K562 (cell line): ENCODE results near the gene RBM20. TPM values are rescaled to one million over a fixed set of nuclear protein-coding genes. Genes with fewer than 3 reads are reported as not detected.

Experiments used
- ATAC-seq: fragments of 200-7000 bp; cut with Tn5 transposase; 3 replicates; pipeline ENCODE4 v1.9.1; 2020; ENCODE audit warnings: moderate library complexity
- BruUV-seq: library from RNA; stranded (reverse); fragments of 400-500 nt; replicated peaks from 2 replicates; lab custom pipeline; 2021; lab: Mats Ljungman, UMichigan
- CTCF ChIA-PET: fragments of 300-600 bp; formaldehyde crosslinking; extraction: SDS; loops from one replicate; lab custom pipeline; 2021; ENCODE audit warnings: low intra/inter-chr PET ratio; lab: Yijun Ruan, JAX
- POLR2A ChIA-PET: fragments of 300-600, 350-650 bp; sonication (Branson Sonifier 250); formaldehyde crosslinking; extraction: SDS; loops from one replicate; lab custom pipeline; 2021; ENCODE audit warnings: antibody characterized with exemption, inconsistent platforms; lab: Yijun Ruan, JAX
- DNase-seq, 4 experiments: peaks; one replicate each; pipeline versions ENCODE4 v3.0.0 to v3.0.0-alpha.2; 2011 to 2018; ENCODE audit warnings: low spot score in 3 of 4, mixed read lengths in 3 of 4; ENCODE audit errors: extremely low read depth in 1 of 4
- FAIRE-seq: peaks from 2 replicates; lab custom pipeline; 2011; peaks lifted over from hg19 to GRCh38; lab: Jason Lieb, UNC
- H2AFZ ChIP-seq: 2 replicates; pipeline ENCODE4 v1.6.0; 2011; ENCODE audit warnings: low read depth, low read length, control low read depth, inconsistent platforms
- H3K27ac ChIP-seq: fragments of 200-600 bp; 3 replicates; pipeline ENCODE4 v1.8.0; 2011; ENCODE audit warnings: low read depth, mild to moderate bottlenecking, control low read depth, inconsistent platforms, low read length, moderate library complexity, mixed read lengths; ENCODE audit errors: extremely low read depth
- H3K27me3 ChIP-seq, 2 experiments: fragments of 300-600 bp in 1 of 2; 2 replicates in 1 of 2; 3 replicates in 1 of 2; pipeline versions ENCODE4 v1.6.0 to v1.8.0; 2011; ENCODE audit warnings: inconsistent platforms in 2 of 2, low read length in 2 of 2, mild to moderate bottlenecking in 1 of 2, mixed read lengths in 1 of 2, moderate library complexity in 1 of 2; ENCODE audit not compliant: control insufficient read depth in 2 of 2, insufficient read depth in 2 of 2
- H3K36me3 ChIP-seq: fragments of 300-600 bp; 3 replicates; pipeline ENCODE4 v1.8.0; 2011; ENCODE audit warnings: mild to moderate bottlenecking, low read length, inconsistent platforms; ENCODE audit not compliant: control insufficient read depth, insufficient read depth
- H3K4me1 ChIP-seq, 2 experiments: fragments of 200-600 bp in 1 of 2; replicated peaks in 1 of 2; 2 replicates in 1 of 2; 3 replicates in 1 of 2; pipeline versions ENCODE4 v1.5.1 to v1.8.0; 2011; ENCODE audit warnings: inconsistent platforms in 2 of 2, low read length in 2 of 2, mild to moderate bottlenecking in 1 of 2, mixed read lengths in 1 of 2, moderate library complexity in 1 of 2; ENCODE audit not compliant: control insufficient read depth in 2 of 2, insufficient read depth in 2 of 2
- H3K4me2 ChIP-seq: 2 replicates; pipeline ENCODE4 v1.6.1; 2011; ENCODE audit warnings: low read length, control low read depth, inconsistent platforms, mixed read lengths; ENCODE audit not compliant: insufficient read depth
- H3K4me3 ChIP-seq: fragments of 200-600 bp; sonication (generic), shearing (Covaris generic); 2 replicates; pipeline ENCODE4 v1.5.1; 2016; ENCODE audit warnings: control low read depth, inconsistent platforms
- H3K79me2 ChIP-seq: fragments of 200-600 bp; 3 replicates; pipeline ENCODE4 v1.8.0; 2011; ENCODE audit warnings: low read length, inconsistent platforms; ENCODE audit not compliant: control insufficient read depth, insufficient read depth
- H3K9ac ChIP-seq, 2 experiments: 2 replicates each; pipeline versions ENCODE4 v1.6.0 to v1.6.1; 2011; ENCODE audit warnings: low read depth in 2 of 2, low read length in 2 of 2, control low read depth in 1 of 2, inconsistent platforms in 1 of 2, mild to moderate bottlenecking in 1 of 2, mixed read lengths in 1 of 2; ENCODE audit not compliant: insufficient read depth in 1 of 2
- H3K9me1 ChIP-seq: one replicate; pipeline ENCODE4 v1.6.0; 2011; ENCODE audit warnings: inconsistent platforms, mild to moderate bottlenecking, low read length, moderate library complexity; ENCODE audit not compliant: control insufficient read depth, insufficient read depth
- H3K9me3 ChIP-seq: replicated peaks from 2 replicates; pipeline ENCODE4 v1.5.1; 2011; ENCODE audit warnings: low read depth, low read length, inconsistent platforms; ENCODE audit not compliant: control insufficient read depth, insufficient read depth
- H4K20me1 ChIP-seq: replicated peaks from 2 replicates; pipeline ENCODE4 v1.6.1; 2011; ENCODE audit warnings: low read length, inconsistent platforms, mixed read lengths; ENCODE audit not compliant: control insufficient read depth, insufficient read depth
- EP400 ChIP-seq: fragments of 450-650 bp; IDR thresholded peaks from 2 replicates; pipeline ENCODE4 v1.6.1; 2017; ENCODE audit warnings: antibody characterized with exemption, mild to moderate bottlenecking, moderate library complexity
- IFI16 ChIP-seq: fragments of 250-450 bp; sonication (Bioruptor Pico); IDR thresholded peaks from 2 replicates; pipeline ENCODE4 v2.1.2; 2022; ENCODE audit warnings: mild to moderate bottlenecking, inconsistent platforms
- MXI1 ChIP-seq: IDR thresholded peaks from 2 replicates; pipeline ENCODE4 v1.6.1; 2011; ENCODE audit warnings: low read depth, mild to moderate bottlenecking, improper control_type of control experiment, low read length
- NKRF ChIP-seq: fragments of 450-650 bp; IDR thresholded peaks from 2 replicates; pipeline ENCODE4 v1.6.1; 2016; ENCODE audit warnings: borderline replicate concordance
- POLR2H ChIP-seq: IDR thresholded peaks from 2 replicates; pipeline ENCODE4 v1.6.1; 2016; ENCODE audit warnings: missing genetic modification characterization, low read depth, mild to moderate bottlenecking, control low read depth, missing compliant biosample characterization, moderate library complexity
- RBFOX2 ChIP-seq: fragments of 200-400 bp; formaldehyde crosslinking; IDR thresholded peaks from 2 replicates; pipeline ENCODE4 v1.6.1; 2017; ENCODE audit warnings: low read depth, mild to moderate bottlenecking, low read length, moderate library complexity
- STAG1 ChIP-seq: sonication (generic); formaldehyde crosslinking; IDR thresholded peaks from 2 replicates; pipeline ENCODE4 v1.5.0; 2020; ENCODE audit warnings: missing genetic modification reagents, borderline replicate concordance
- YY1 ChIP-seq, 3 experiments: IDR thresholded peaks; 2 replicates each; pipeline ENCODE4 v1.6.1; 2011; ENCODE audit warnings: low read length in 2 of 3, mild to moderate bottlenecking in 2 of 3, moderate library complexity in 2 of 3, borderline replicate concordance in 1 of 3, control low read depth in 1 of 3, low read depth in 1 of 3; ENCODE audit not compliant: insufficient read depth in 3 of 3, insufficient replicate concordance in 2 of 3, control insufficient read depth in 1 of 3, insufficient read length in 1 of 3; ENCODE audit errors: extremely low read depth in 1 of 3
- ZFP36 ChIP-seq: fragments of 150-350 bp; IDR thresholded peaks from 2 replicates; pipeline ENCODE4 v1.6.1; 2018; ENCODE audit warnings: low read length, low read depth; ENCODE audit not compliant: partially characterized antibody
- ZFP91 ChIP-seq: sonication (generic); formaldehyde crosslinking; IDR thresholded peaks from 2 replicates; pipeline ENCODE4 v1.8.0; 2022; ENCODE audit warnings: mild to moderate bottlenecking, missing genetic modification reagents
- ZNF561 ChIP-seq: fragments of 450-650 bp; formaldehyde crosslinking; conservative IDR thresholded peaks from 2 replicates; pipeline ENCODE4 v1.4.0; 2020; ENCODE audit warnings: mild to moderate bottlenecking, moderate library complexity
- ZNF592 ChIP-seq: fragments of 450-650 bp; IDR thresholded peaks from 2 replicates; pipeline ENCODE4 v1.6.1; 2017; ENCODE audit warnings: antibody characterized with exemption, mild to moderate bottlenecking
- ZNF668 ChIP-seq: fragments of 250-450 bp; sonication (Bioruptor Pico); IDR thresholded peaks from 2 replicates; pipeline ENCODE4 v1.8.0; 2022; ENCODE audit warnings: mild to moderate bottlenecking, inconsistent platforms
- WGBS: fragments of 100-300 bp; shearing (Covaris generic); methylation state at CpG from one replicate; pipeline ENCODE4 v1.1.6; 2016; ENCODE audit warnings: low coverage, mixed read lengths; ENCODE audit not compliant: insufficient coverage; ENCODE audit errors: missing lambda C conversion rate; 5-methylcytosine and 5-hydroxymethylcytosine counted together
- in situ Hi-C: fragments of 300-500 bp; cut with MboI; formaldehyde crosslinking; loops from 4 replicates; pipeline ENCODE4 v1.15.0; 2018; ENCODE audit warnings: inconsistent platforms, mixed read lengths
- intact Hi-C: fragments of 100-400 bp; cut with micrococcal nuclease; formaldehyde crosslinking; loops from 2 replicates; pipeline ENCODE4 v1.14.2; 2022
- polyA plus RNA-seq, 8 experiments: library from polyadenylated mRNA; depleted of rRNA in 4 of 8; stranded (reverse) in 5 of 8; unstranded in 3 of 8; fragments of >200 nt; fragmentation: Nextera tagmentation in 2 of 8; fragmentation: Illumina TruSeq in 1 of 8; extraction: Ambion mirVana in 2 of 8; extraction: Trizol in 1 of 8; gene quantifications; 2 replicates each; pipeline versions ENCODE4 v1.2.1 to v1.2.3, GENCODE V29; 2011 to 2014; ENCODE audit warnings: inconsistent platforms in 1 of 8, missing spikeins in 1 of 8
- total RNA-seq, 7 experiments: library from RNA; depleted of rRNA in 6 of 7; stranded (reverse); fragments of >200 nt in 6 of 7; fragmentation: Illumina TruSeq in 2 of 7; extraction: Trizol in 2 of 7; gene quantifications; 2 replicates each; pipeline versions ENCODE4 v1.2.1 to v1.2.3, GENCODE V29; 2011 to 2021; ENCODE audit warnings: low replicate concordance in 1 of 7

The RBM20 gene
- total and polyA plus RNA-seq, 9 of the 15 experiments (the other 6 are each of a cell fraction or from before 2014, with no cell fraction given), result 0.63 to 5.7 (median 3.2) TPM

GRCh38 chr10:110672580-110672919, 28.4 kb downstream of the RBM20 start (continued):
- TF ChIP-seq ZFP91 (CRISPR knock-in tag) (no peak), ZNF561 (CRISPR knock-in tag) (no peak)

- Histone ChIP-seq H3K9me1 (no peaks in the 10 kb centered on the region), H3K4me3 (no peak overlapping the region), H2AFZ (no peak overlapping the region), H3K36me3 (0 out of 3 replicates have a peak, but pooled peaks cover 3% of the 10 kb centered on the region), H3K27me3 (no peaks in the 10 kb centered on the region), H3K9ac (no peak overlapping the region), H3K4me2 (no peak overlapping the region), H3K9me3 (no peaks in the 10 kb centered on the region), H4K20me1 (no peaks in the 10 kb centered on the region), H3K79me2 (peaks cover 29% of the 10 kb centered on the region), H3K4me1 (peaks cover 9 to 18% of the 10 kb centered on the region in 2 experiments; a peak in 4 of 5 replicates), H3K27ac (no peak overlapping the region)
- DNase-seq, result no peak
- POLR2A ChIA-PET, result interaction anchor here (0.6 kb wide), 1 partner anchor 143 kb away, joined by 3 read pairs; no protein-coding TSS in a partner anchor
- WGBS, result 79% methylated on average over 6 of the region's 6 CpGs
- intact Hi-C loops, result no loop called here
- CTCF ChIA-PET, result no interaction called here
- BruUV-seq, result no TSS peak
- in situ Hi-C loops, result loop anchor here (10.0 kb wide), 1 partner anchor 61 kb away; no protein-coding TSS in a partner anchor
- FAIRE-seq, result no peak
- no peak for ATAC-seq
- TF ChIP-seq RBFOX2 (no peak), ZNF592 (no peak), ZFP36 (no peak), NKRF (no peak), POLR2H (no peak), MXI1 (no peak), YY1 (IDR thresholded peaks at IDR 0.05; ENCODE audit: borderline replicate concordance in 1 of 3, control insufficient read depth in 1 of 3, extremely low read depth in 1 of 3, insufficient read depth in 3 of 3, insufficient read length in 1 of 3, insufficient replicate concordance in 2 of 3, low read depth in 1 of 3, low read length in 2 of 3) (no peak), IFI16 (CRISPR knock-in tag) (no peak), EP400 (no peak), ZNF668 (CRISPR knock-in tag) (no peak), STAG1 (CRISPR knock-in tag) (no peak)
Observed at GRCh38 chr10:110676016-110676415, 31.9 kb downstream of the RBM20 start.
